GM23338 (cell line): Measurements from ENCODE around the gene CRYZL1. TPM values are rescaled to one million over a fixed set of nuclear protein-coding genes. Genes with fewer than 3 reads are reported as not detected.

Experiments used
- ATAC-seq: fragments of 200-7000 bp; cut with Tn5 transposase; 3 replicates; pipeline ENCODE4 v1.9.1; 2020
- DNase-seq: peaks from one replicate; pipeline ENCODE4 v3.0.0-alpha.2; 2015; ENCODE audit warnings: low spot score
- H2AFZ ChIP-seq: fragments of 200-600 bp; sonication (generic); 2 replicates; pipeline ENCODE4 v1.8.0; 2016; ENCODE audit warnings: antibody characterized with exemption, mild to moderate bottlenecking, moderate library complexity
- H3F3A ChIP-seq: fragments of 200-600 bp; sonication (generic); replicated peaks from 2 replicates; pipeline ENCODE4 v1.8.0; 2017; ENCODE audit warnings: antibody characterized with exemption, mixed run types, low read depth
- H3K27ac ChIP-seq: fragments of 200-600 bp; sonication (generic); 2 replicates; pipeline ENCODE4 v1.6.1; 2016; ENCODE audit warnings: low read depth
- H3K27me3 ChIP-seq: fragments of 200-600 bp; sonication (generic); 2 replicates; pipeline ENCODE4 v1.8.0; 2016; ENCODE audit warnings: mild to moderate bottlenecking, mixed run types, moderate library complexity; ENCODE audit not compliant: insufficient read depth
- H3K36me3 ChIP-seq: fragments of 200-600 bp; sonication (generic); 2 replicates; pipeline ENCODE4 v1.8.0; 2016; ENCODE audit warnings: mild to moderate bottlenecking; ENCODE audit not compliant: insufficient read depth
- H3K4me1 ChIP-seq: fragments of 200-600 bp; sonication (generic); 2 replicates; pipeline ENCODE4 v1.8.0; 2016; ENCODE audit warnings: mild to moderate bottlenecking, moderate library complexity; ENCODE audit not compliant: insufficient read depth
- H3K4me2 ChIP-seq: fragments of 200-600 bp; sonication (generic); 2 replicates; pipeline ENCODE4 v1.7.1; 2017; ENCODE audit warnings: mixed run types
- H3K4me3 ChIP-seq: fragments of 200-600 bp; sonication (generic); 2 replicates; pipeline ENCODE4 v1.6.1; 2016; ENCODE audit warnings: mixed run types
- H3K79me2 ChIP-seq: fragments of 200-600 bp; sonication (generic); replicated peaks from 2 replicates; pipeline ENCODE4 v1.8.0; 2017; ENCODE audit warnings: mild to moderate bottlenecking; ENCODE audit not compliant: insufficient read depth
- H3K9me2 ChIP-seq: fragments of 200-600 bp; sonication (generic); 2 replicates; pipeline ENCODE4 v1.8.0; 2017; ENCODE audit not compliant: insufficient read depth
- H4K20me1 ChIP-seq: fragments of 200-600 bp; sonication (generic); replicated peaks from 2 replicates; pipeline ENCODE4 v1.8.0; 2017; ENCODE audit warnings: mild to moderate bottlenecking; ENCODE audit not compliant: insufficient read depth
- H3K27ac Mint-ChIP-seq: 2 replicates; pipeline ENCODE4 v1.8.0; 2020; ENCODE audit warnings: inconsistent platforms, mild to moderate bottlenecking, moderate library complexity, mixed read lengths
- H3K27me3 Mint-ChIP-seq: 3 replicates; pipeline ENCODE4 v1.8.0; 2022; ENCODE audit warnings: low read depth, mild to moderate bottlenecking, moderate library complexity, mixed read lengths, inconsistent platforms; ENCODE audit not compliant: insufficient read depth, poor library complexity
- H3K36me3 Mint-ChIP-seq: 3 replicates; pipeline ENCODE4 v1.8.0; 2021; ENCODE audit warnings: low read depth, mild to moderate bottlenecking, inconsistent platforms, moderate library complexity, mixed read lengths
- H3K4me1 Mint-ChIP-seq: 3 replicates; pipeline ENCODE4 v1.8.0; 2020; ENCODE audit warnings: mild to moderate bottlenecking, inconsistent platforms, mixed read lengths
- H3K4me3 Mint-ChIP-seq: 3 replicates; pipeline ENCODE4 v1.8.0; 2021; ENCODE audit warnings: moderate library complexity, mild to moderate bottlenecking, inconsistent platforms, mixed read lengths
- H3K9me3 Mint-ChIP-seq: 3 replicates; pipeline ENCODE4 v1.8.0; 2020; ENCODE audit warnings: moderate library complexity, mild to moderate bottlenecking, inconsistent platforms, mixed read lengths
- CREB1 ChIP-seq: fragments of 250-450 bp; sonication (Bioruptor Pico); IDR thresholded peaks from 2 replicates; pipeline ENCODE4 v1.5.0; 2020; ENCODE audit warnings: low read depth, mild to moderate bottlenecking, moderate library complexity
- ETS1 ChIP-seq: IDR thresholded peaks from 2 replicates; pipeline ENCODE4 v1.6.1; 2016; ENCODE audit warnings: antibody characterized with exemption
- EZH2 ChIP-seq: fragments of 200-600 bp; sonication (generic); IDR thresholded peaks from one replicate; pipeline ENCODE4 v1.8.0; 2017; ENCODE audit warnings: antibody characterized with exemption, mild to moderate bottlenecking, low read depth; ENCODE audit not compliant: unreplicated experiment
- EZH2phosphoT487 ChIP-seq: fragments of 200-600 bp; sonication (generic); IDR thresholded peaks from one replicate; pipeline ENCODE4 v1.8.1; 2018; ENCODE audit warnings: antibody characterized with exemption; ENCODE audit not compliant: unreplicated experiment
- JUNB ChIP-seq: IDR thresholded peaks from one replicate; pipeline ENCODE4 v1.6.1; 2016; ENCODE audit warnings: antibody characterized with exemption; ENCODE audit not compliant: unreplicated experiment
- NANOG ChIP-seq: IDR thresholded peaks from 2 replicates; pipeline ENCODE4 v1.6.1; 2016; ENCODE audit warnings: antibody characterized with exemption, borderline replicate concordance
- POLR2AphosphoS5 ChIP-seq: IDR thresholded peaks from 2 replicates; pipeline ENCODE4 v1.6.1; 2016; ENCODE audit warnings: antibody characterized with exemption, low read depth
- STAT1 ChIP-seq: IDR thresholded peaks from one replicate; pipeline ENCODE4 v1.6.1; 2016; ENCODE audit warnings: antibody characterized with exemption; ENCODE audit not compliant: unreplicated experiment
- ZNF114 ChIP-seq: fragments of 250-450 bp; sonication (Bioruptor Pico); IDR thresholded peaks from 2 replicates; pipeline ENCODE4 v1.5.0; 2020; ENCODE audit warnings: mild to moderate bottlenecking, moderate library complexity
- ZNF331 ChIP-seq: fragments of 250-450 bp; sonication (Bioruptor Pico); IDR thresholded peaks from 2 replicates; pipeline ENCODE4 v1.5.0; 2020; ENCODE audit warnings: low read depth, mild to moderate bottlenecking, moderate library complexity
- ZNF462 ChIP-seq: fragments of 250-450 bp; sonication (Bioruptor Pico); IDR thresholded peaks from 2 replicates; pipeline ENCODE4 v1.5.0; 2020; ENCODE audit warnings: mild to moderate bottlenecking, moderate library complexity
- polyA plus RNA-seq: library from polyadenylated mRNA; unstranded; fragments of >200 nt; fragmentation: Nextera tagmentation; extraction: Ambion mirVana; gene quantifications from 2 replicates; pipeline ENCODE4 v1.2.1, GENCODE V29; 2016
- total RNA-seq: library from RNA; depleted of rRNA; stranded (reverse); fragments of >200 nt; shearing (Covaris generic); gene quantifications from 2 replicates; pipeline ENCODE4 v1.2.3, GENCODE V29; 2014
- TF ChIP-seq, protein P1 (sequence below): IDR thresholded peaks from one replicate; pipeline ENCODE4 v1.6.1; 2018; ENCODE audit warnings: antibody characterized with exemption; ENCODE audit not compliant: unreplicated experiment
- TF ChIP-seq, protein P2 (sequence below), 2 experiments: fragments of 200-600 bp in 1 of 2; sonication (generic) in 1 of 2; conservative IDR thresholded peaks; 2 replicates each; pipeline versions ENCODE4 v1.5.1 to v1.6.1; 2016 to 2017; ENCODE audit warnings: antibody characterized with exemption in 2 of 2, low read depth in 2 of 2, mild to moderate bottlenecking in 2 of 2, moderate library complexity in 1 of 2

CRYZL1 gene
- total and polyA plus RNA-seq, 2 experiments from 2014 or later, result 23.8 to 40.5 TPM

GRCh38 chr21:33668180-33668579 is 26.6 kb upstream of the CRYZL1 start:
- no peak overlapping the region for H2AFZ ChIP-seq
- H3K36me3 ChIP-seq, result no peaks in the 10 kb centered on the region
- H3K4me3 ChIP-seq, result no peak overlapping the region
- no peak overlapping the region for H3K4me2 ChIP-seq
- H3K9me2 ChIP-seq, result no peaks in the 10 kb centered on the region
- TF ChIP-seq, protein P1, sequence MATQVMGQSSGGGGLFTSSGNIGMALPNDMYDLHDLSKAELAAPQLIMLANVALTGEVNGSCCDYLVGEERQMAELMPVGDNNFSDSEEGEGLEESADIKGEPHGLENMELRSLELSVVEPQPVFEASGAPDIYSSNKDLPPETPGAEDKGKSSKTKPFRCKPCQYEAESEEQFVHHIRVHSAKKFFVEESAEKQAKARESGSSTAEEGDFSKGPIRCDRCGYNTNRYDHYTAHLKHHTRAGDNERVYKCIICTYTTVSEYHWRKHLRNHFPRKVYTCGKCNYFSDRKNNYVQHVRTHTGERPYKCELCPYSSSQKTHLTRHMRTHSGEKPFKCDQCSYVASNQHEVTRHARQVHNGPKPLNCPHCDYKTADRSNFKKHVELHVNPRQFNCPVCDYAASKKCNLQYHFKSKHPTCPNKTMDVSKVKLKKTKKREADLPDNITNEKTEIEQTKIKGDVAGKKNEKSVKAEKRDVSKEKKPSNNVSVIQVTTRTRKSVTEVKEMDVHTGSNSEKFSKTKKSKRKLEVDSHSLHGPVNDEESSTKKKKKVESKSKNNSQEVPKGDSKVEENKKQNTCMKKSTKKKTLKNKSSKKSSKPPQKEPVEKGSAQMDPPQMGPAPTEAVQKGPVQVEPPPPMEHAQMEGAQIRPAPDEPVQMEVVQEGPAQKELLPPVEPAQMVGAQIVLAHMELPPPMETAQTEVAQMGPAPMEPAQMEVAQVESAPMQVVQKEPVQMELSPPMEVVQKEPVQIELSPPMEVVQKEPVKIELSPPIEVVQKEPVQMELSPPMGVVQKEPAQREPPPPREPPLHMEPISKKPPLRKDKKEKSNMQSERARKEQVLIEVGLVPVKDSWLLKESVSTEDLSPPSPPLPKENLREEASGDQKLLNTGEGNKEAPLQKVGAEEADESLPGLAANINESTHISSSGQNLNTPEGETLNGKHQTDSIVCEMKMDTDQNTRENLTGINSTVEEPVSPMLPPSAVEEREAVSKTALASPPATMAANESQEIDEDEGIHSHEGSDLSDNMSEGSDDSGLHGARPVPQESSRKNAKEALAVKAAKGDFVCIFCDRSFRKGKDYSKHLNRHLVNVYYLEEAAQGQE, result no peak
- TF ChIP-seq EZH2 (no peak), ZNF331 (CRISPR knock-in tag) (no peak), CREB1 (no peak), STAT1 (no peak), ZNF462 (CRISPR knock-in tag) (no peak), JUNB (no peak), ZNF114 (CRISPR knock-in tag) (no peak), ETS1 (no peak), EZH2phosphoT487 (no peak), NANOG (no peak), POLR2AphosphoS5 (no peak)
- TF ChIP-seq, protein P2, sequence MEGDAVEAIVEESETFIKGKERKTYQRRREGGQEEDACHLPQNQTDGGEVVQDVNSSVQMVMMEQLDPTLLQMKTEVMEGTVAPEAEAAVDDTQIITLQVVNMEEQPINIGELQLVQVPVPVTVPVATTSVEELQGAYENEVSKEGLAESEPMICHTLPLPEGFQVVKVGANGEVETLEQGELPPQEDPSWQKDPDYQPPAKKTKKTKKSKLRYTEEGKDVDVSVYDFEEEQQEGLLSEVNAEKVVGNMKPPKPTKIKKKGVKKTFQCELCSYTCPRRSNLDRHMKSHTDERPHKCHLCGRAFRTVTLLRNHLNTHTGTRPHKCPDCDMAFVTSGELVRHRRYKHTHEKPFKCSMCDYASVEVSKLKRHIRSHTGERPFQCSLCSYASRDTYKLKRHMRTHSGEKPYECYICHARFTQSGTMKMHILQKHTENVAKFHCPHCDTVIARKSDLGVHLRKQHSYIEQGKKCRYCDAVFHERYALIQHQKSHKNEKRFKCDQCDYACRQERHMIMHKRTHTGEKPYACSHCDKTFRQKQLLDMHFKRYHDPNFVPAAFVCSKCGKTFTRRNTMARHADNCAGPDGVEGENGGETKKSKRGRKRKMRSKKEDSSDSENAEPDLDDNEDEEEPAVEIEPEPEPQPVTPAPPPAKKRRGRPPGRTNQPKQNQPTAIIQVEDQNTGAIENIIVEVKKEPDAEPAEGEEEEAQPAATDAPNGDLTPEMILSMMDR (conservative IDR thresholded peaks at IDR 0.05; ENCODE audit: low read depth in 2 of 2), result no peak
- H4K20me1 ChIP-seq, result peaks cover 39% of the 10 kb centered on the region
- no peak overlapping the region for H3K27ac Mint-ChIP-seq
- H3K27me3 Mint-ChIP-seq, result peaks cover 4% of the 10 kb centered on the region
- peaks cover 100% of the 10 kb centered on the region for H3K79me2 ChIP-seq
- H3K4me1 Mint-ChIP-seq, result peaks cover 30% of the 10 kb centered on the region
- H3K9me3 Mint-ChIP-seq, result no peaks in the 10 kb centered on the region
- DNase-seq, result no peak
- no peaks in the 10 kb centered on the region for H3K36me3 Mint-ChIP-seq
- peaks cover 10% of the 10 kb centered on the region; the same call in 1 of the 2 replicates for H3K4me1 ChIP-seq
- H3K27ac ChIP-seq, result no peak overlapping the region
- no peak; the same call in 2 of the 3 replicates for ATAC-seq
- H3K4me3 Mint-ChIP-seq, result no peak overlapping the region
- H3F3A ChIP-seq, result no peaks in the 10 kb centered on the region
- H3K27me3 ChIP-seq, result no peaks in the 10 kb centered on the region
